Neural progenitor cell (in vitro differentiated cells): Measurements from ENCODE around the gene KLK12. TPM values are rescaled to one million over a fixed set of nuclear protein-coding genes. Genes with fewer than 3 reads are reported as not detected.

Experiments used
- DNase-seq: peaks from one replicate; pipeline ENCODE4 v3.0.0-alpha.2; 2016; ENCODE audit warnings: low spot score
- H2AFZ ChIP-seq: fragments of 200-600 bp; sonication (generic); replicated peaks from 2 replicates; pipeline ENCODE4 v1.6.1; 2016; ENCODE audit warnings: antibody characterized with exemption
- H3F3A ChIP-seq: fragments of 200-600 bp; sonication (generic); 2 replicates; pipeline ENCODE4 v1.6.1; 2016; ENCODE audit warnings: antibody characterized with exemption, low read depth
- H3K27ac ChIP-seq: fragments of 200-600 bp; sonication (generic); 2 replicates; pipeline ENCODE4 v1.5.1; 2016; ENCODE audit warnings: mild to moderate bottlenecking
- H3K27me3 ChIP-seq: fragments of 200-600 bp; sonication (generic); 2 replicates; pipeline ENCODE4 v1.6.1; 2016; ENCODE audit warnings: mild to moderate bottlenecking, moderate library complexity
- H3K36me3 ChIP-seq: fragments of 200-600 bp; sonication (generic); 2 replicates; pipeline ENCODE4 v1.5.1; 2016
- H3K4me1 ChIP-seq: fragments of 200-600 bp; sonication (generic); 2 replicates; pipeline ENCODE4 v1.6.1; 2016; ENCODE audit warnings: mixed run types
- H3K4me2 ChIP-seq: fragments of 200-600 bp; sonication (generic); 2 replicates; pipeline ENCODE4 v1.6.1; 2016
- H3K4me3 ChIP-seq: fragments of 200-600 bp; sonication (generic); 2 replicates; pipeline ENCODE4 v1.5.1; 2016
- H3K79me2 ChIP-seq: fragments of 200-600 bp; sonication (generic); 2 replicates; pipeline ENCODE4 v1.6.1; 2016; ENCODE audit warnings: low read depth
- H3K9ac ChIP-seq: fragments of 200-600 bp; sonication (generic); 2 replicates; pipeline ENCODE4 v1.6.1; 2016
- H3K9me3 ChIP-seq: fragments of 200-600 bp; sonication (generic); 2 replicates; pipeline ENCODE4 v1.5.1; 2016; ENCODE audit warnings: low read depth
- H4K20me1 ChIP-seq: fragments of 200-600 bp; sonication (generic); 2 replicates; pipeline ENCODE4 v1.6.1; 2016; ENCODE audit warnings: low read depth
- H3K27ac Mint-ChIP-seq: 3 replicates; pipeline ENCODE4 v1.8.0; 2021; ENCODE audit warnings: mixed read lengths
- H3K27me3 Mint-ChIP-seq: 2 replicates; pipeline ENCODE4 v1.8.0; 2022; ENCODE audit warnings: low read depth, mild to moderate bottlenecking, inconsistent platforms, moderate library complexity, mixed read lengths; ENCODE audit not compliant: insufficient read depth
- H3K36me3 Mint-ChIP-seq: 3 replicates; pipeline ENCODE4 v1.8.0; 2021; ENCODE audit warnings: mixed read lengths
- H3K4me1 Mint-ChIP-seq: 3 replicates; pipeline ENCODE4 v1.8.0; 2021; ENCODE audit warnings: mixed read lengths
- H3K4me3 Mint-ChIP-seq: 3 replicates; pipeline ENCODE4 v1.8.0; 2021; ENCODE audit warnings: mild to moderate bottlenecking, moderate library complexity, mixed read lengths
- H3K9me3 Mint-ChIP-seq: 3 replicates; pipeline ENCODE4 v1.8.0; 2020; ENCODE audit warnings: mixed read lengths
- EZH2 ChIP-seq: fragments of 200-600 bp; sonication (generic); IDR thresholded peaks from 2 replicates; pipeline ENCODE4 v1.6.1; 2017; ENCODE audit warnings: antibody characterized with exemption, mild to moderate bottlenecking, moderate library complexity
- EZH2phosphoT487 ChIP-seq: fragments of 200-600 bp; sonication (generic); IDR thresholded peaks from 2 replicates; pipeline ENCODE4 v1.6.1; 2017; ENCODE audit warnings: antibody characterized with exemption
- total RNA-seq: library from RNA; depleted of rRNA; stranded (reverse); fragments of >200 nt; gene quantifications from 2 replicates; pipeline ENCODE4 v1.2.3, GENCODE V29; 2015; ENCODE audit warnings: low replicate concordance
- TF ChIP-seq, protein P1 (sequence below): fragments of 200-600 bp; sonication (generic); IDR thresholded peaks from 2 replicates; pipeline ENCODE4 v1.5.1; 2017; ENCODE audit warnings: antibody characterized with exemption, mild to moderate bottlenecking

KLK12 gene
- total RNA-seq, 1 donor from 2014 or later = not detected

DNA sequence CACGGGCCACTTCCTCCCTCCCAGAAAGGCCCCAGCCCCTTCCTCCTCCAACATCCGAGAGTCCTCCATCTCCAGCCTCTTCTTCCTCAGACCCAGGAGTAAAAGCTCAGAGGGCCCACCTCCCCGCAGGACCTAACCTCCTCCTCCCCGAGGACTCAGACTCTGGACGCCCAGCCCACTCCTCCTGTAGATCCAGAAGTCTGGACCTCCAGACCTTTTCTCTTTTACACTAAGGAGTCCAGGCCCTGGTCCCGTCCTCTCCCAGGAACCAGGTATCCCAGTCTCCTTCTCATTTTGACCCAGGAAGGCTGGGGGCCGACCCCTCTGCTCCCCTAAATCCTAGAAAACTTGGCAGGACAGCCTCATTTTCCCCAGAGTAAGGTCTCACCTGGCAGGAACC is 31.5 kb downstream of the KLK12 start:
- Histone ChIP-seq H3K4me2 (no peak overlapping the region), H4K20me1 (no peaks in the 10 kb centered on the region), H3K9ac (no peak overlapping the region), H3K9me3 (no peaks in the 10 kb centered on the region), H3K36me3 (no peaks in the 10 kb centered on the region), H3K27ac (no peak overlapping the region), H3K79me2 (no peaks in the 10 kb centered on the region), H3K4me3 (no peak overlapping the region), H3K27me3 (peaks cover 37% of the 10 kb centered on the region), H2AFZ (no peak overlapping the region), H3K4me1 (peaks cover 11% of the 10 kb centered on the region), H3F3A (no peaks in the 10 kb centered on the region)
- Mint-ChIP-seq H3K9me3 (no peaks in the 10 kb centered on the region), H3K36me3 (no peaks in the 10 kb centered on the region), H3K27ac (no peak overlapping the region), H3K4me3 (no peak overlapping the region), H3K27me3 (peaks cover 19% of the 10 kb centered on the region), H3K4me1 (peaks cover 17% of the 10 kb centered on the region)
- TF ChIP-seq, protein P1, sequence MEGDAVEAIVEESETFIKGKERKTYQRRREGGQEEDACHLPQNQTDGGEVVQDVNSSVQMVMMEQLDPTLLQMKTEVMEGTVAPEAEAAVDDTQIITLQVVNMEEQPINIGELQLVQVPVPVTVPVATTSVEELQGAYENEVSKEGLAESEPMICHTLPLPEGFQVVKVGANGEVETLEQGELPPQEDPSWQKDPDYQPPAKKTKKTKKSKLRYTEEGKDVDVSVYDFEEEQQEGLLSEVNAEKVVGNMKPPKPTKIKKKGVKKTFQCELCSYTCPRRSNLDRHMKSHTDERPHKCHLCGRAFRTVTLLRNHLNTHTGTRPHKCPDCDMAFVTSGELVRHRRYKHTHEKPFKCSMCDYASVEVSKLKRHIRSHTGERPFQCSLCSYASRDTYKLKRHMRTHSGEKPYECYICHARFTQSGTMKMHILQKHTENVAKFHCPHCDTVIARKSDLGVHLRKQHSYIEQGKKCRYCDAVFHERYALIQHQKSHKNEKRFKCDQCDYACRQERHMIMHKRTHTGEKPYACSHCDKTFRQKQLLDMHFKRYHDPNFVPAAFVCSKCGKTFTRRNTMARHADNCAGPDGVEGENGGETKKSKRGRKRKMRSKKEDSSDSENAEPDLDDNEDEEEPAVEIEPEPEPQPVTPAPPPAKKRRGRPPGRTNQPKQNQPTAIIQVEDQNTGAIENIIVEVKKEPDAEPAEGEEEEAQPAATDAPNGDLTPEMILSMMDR = no peak
- no peak for TF ChIP-seq EZH2phosphoT487
- no peak for DNase-seq

DNA sequence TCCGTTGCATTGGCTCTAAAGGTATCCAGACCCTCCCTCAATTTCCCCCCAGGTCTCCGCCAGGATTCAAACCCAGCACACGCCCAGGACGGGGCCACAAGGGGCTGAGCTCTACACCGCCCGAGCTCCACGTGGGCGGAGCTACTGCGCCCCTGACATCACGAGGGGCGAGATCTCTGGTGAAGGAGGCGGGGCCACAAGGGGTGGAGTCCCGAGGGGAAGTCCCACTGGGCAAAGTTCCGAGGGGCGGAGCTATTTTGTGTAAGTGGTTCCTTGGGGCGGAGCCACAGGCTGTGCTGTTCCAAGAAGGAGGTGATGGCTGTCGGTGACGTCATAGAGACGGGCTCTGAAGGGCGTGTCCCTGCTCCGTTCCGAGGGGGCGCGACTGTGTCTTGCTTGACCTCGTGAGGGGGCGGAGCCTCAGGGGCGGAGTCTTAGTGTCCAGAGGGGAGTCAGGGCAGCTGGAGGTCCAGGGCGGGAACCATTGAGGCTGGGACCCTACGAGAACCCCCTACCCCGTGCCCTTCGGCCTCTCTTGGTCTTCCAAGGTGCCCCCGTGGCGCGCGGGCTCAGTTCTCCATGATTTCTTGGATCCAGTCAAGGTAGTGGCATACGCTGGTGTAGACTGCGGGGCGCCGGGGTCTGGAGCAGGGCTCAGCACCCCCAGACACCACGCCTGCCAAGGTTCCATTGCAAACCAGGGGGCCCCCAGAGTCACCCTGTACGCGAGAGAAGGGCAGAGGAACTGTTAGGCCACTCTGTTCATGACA is 32.1 kb downstream of the KLK12 start:
- no peak overlapping the region for H2AFZ ChIP-seq
- no peak overlapping the region for H3K27ac Mint-ChIP-seq
- peaks cover 17% of the 10 kb centered on the region for H3K4me1 Mint-ChIP-seq
- no peaks in the 10 kb centered on the region for H3K9me3 Mint-ChIP-seq
- no peaks in the 10 kb centered on the region for H4K20me1 ChIP-seq
- TF ChIP-seq, protein P1 = no peak
- no peak for TF ChIP-seq EZH2phosphoT487
- no peak for TF ChIP-seq EZH2
- H3F3A ChIP-seq = no peaks in the 10 kb centered on the region
- H3K4me2 ChIP-seq = no peak overlapping the region
- no peaks in the 10 kb centered on the region for H3K36me3 Mint-ChIP-seq
- no peaks in the 10 kb centered on the region for H3K9me3 ChIP-seq
- peaks cover 33% of the 10 kb centered on the region for H3K27me3 ChIP-seq
- peaks cover 11% of the 10 kb centered on the region for H3K4me1 ChIP-seq
- no peak overlapping the region for H3K27ac ChIP-seq
- DNase-seq = peak; percentile 74
- no peaks in the 10 kb centered on the region for H3K36me3 ChIP-seq
- peaks cover 19% of the 10 kb centered on the region for H3K27me3 Mint-ChIP-seq
- H3K9ac ChIP-seq = no peak overlapping the region
- H3K4me3 ChIP-seq = no peak overlapping the region
- H3K4me3 Mint-ChIP-seq = no peak overlapping the region
- H3K79me2 ChIP-seq = no peaks in the 10 kb centered on the region

DNA sequence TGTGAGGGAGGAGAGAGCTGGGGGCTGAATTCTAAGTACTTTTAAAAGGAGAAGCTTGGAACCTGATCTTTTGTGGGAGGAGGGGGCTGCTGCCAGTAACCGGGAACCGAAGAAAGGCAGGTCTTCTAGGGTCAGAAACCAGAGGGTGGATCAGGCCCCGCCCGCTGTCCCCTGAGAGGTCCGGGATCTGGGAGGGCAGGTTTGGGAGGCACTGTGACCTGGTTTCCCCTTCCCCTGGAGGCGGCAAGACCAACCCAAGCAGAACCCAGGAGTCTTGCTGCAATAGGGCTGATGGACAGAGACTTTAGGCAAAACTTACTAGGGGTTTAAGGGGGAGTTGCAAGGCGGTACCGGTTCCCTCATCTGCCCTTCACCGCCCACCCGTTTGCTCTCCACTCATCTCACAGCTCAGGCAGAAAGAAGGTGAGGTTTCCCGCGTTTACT is 32.7 kb downstream of the KLK12 start:
- H3K4me1 ChIP-seq = peaks cover 11% of the 10 kb centered on the region
- Mint-ChIP-seq H3K9me3 (no peaks in the 10 kb centered on the region), H3K27ac (no peak overlapping the region), H3K4me3 (no peak overlapping the region), H3K4me1 (peaks cover 17% of the 10 kb centered on the region), H3K36me3 (no peaks in the 10 kb centered on the region), H3K27me3 (peaks cover 19% of the 10 kb centered on the region)
- H3F3A ChIP-seq = no peaks in the 10 kb centered on the region
- H4K20me1 ChIP-seq = no peaks in the 10 kb centered on the region
- no peak for TF ChIP-seq EZH2phosphoT487
- TF ChIP-seq, protein P1 = no peak
- no peak for TF ChIP-seq EZH2
- H3K4me3 ChIP-seq = peak overlapping the region; percentile 2
- H3K27me3 ChIP-seq = peaks cover 27% of the 10 kb centered on the region
- H2AFZ ChIP-seq = peak overlapping the region; percentile 34
- no peaks in the 10 kb centered on the region for H3K9me3 ChIP-seq
- H3K27ac ChIP-seq = no peak overlapping the region
- H3K79me2 ChIP-seq = no peaks in the 10 kb centered on the region
- H3K4me2 ChIP-seq = peak overlapping the region; percentile 47
- no peak overlapping the region for H3K9ac ChIP-seq
- no peaks in the 10 kb centered on the region for H3K36me3 ChIP-seq
- DNase-seq = no peak
